ENCODE data around the gene EMC8.

- TF ChIP-seq CTCF (IDR thresholded peaks at IDR 0.05; ENCODE audit: low read depth, low read length): no peak
- no peak for TF ChIP-seq EZH2phosphoT487 (IDR thresholded peaks at IDR 0.05; ENCODE audit: low read depth)
Observed at GRCh38 chr16:85750146-85750826, 49.1 kb downstream of the EMC8 start.

All from OCI-LY3 (cell line).